ENCODE data around the gene TRUB2. TPM values are rescaled to one million over a fixed set of nuclear protein-coding genes. Genes with fewer than 3 reads are reported as not detected.

The TRUB2 gene
- total RNA-seq, 1 experiment from 2014 or later = 42.1 TPM

GRCh38 chr9:128361986-128362646, 39.9 kb upstream of the TRUB2 start:
- CTCF ChIA-PET = interaction anchor here (0.9 to 4.6 kb wide), 13 partner anchors 9 to 274 kb away, joined by 3 to 33 read pairs (median 6); partner anchors contain the start of genes CERCAM and URM1
- Histone ChIP-seq H3K79me2 (ENCODE audit: insufficient read depth, low read length) (no peaks in the 10 kb centered on the region), H3K27me3 (ENCODE audit: insufficient read depth, low read length) (no peaks in the 10 kb centered on the region), H3K4me2 (ENCODE audit: low read length) (peak overlapping the region; percentile 73), H3K9me2 (ENCODE audit: insufficient read depth) (no peaks in the 10 kb centered on the region), H3K27ac (ENCODE audit: low read depth, low read length) (peak overlapping the region; percentile 29), H3K4me3 (replicated peaks in 1 of 2; ENCODE audit: low read depth in 1 of 2, low read length in 2 of 2) (peak overlapping the region; percentile 25 to 33), H4K20me1 (ENCODE audit: insufficient read depth) (no peaks in the 10 kb centered on the region), H3K9ac (ENCODE audit: low read length) (peak overlapping the region; percentile 14), H3K4me1 (ENCODE audit: control insufficient read depth in 1 of 2, insufficient read depth in 2 of 2, low read length in 2 of 2) (peaks cover 7 to 28% of the 10 kb centered on the region in 2 experiments; a peak in 3 of 4 replicates), H3K36me3 (ENCODE audit: control insufficient read depth in 1 of 2, insufficient read depth in 2 of 2, low read length in 2 of 2) (no peaks in the 10 kb centered on the region), H2AFZ (ENCODE audit: low read depth, low read length, poor library complexity, severe bottlenecking) (no peak overlapping the region), H3K9me3 (ENCODE audit: control insufficient read depth in 1 of 2, insufficient read depth in 1 of 2, low read depth in 1 of 2, low read length in 2 of 2) (no peaks in the 10 kb centered on the region)
- TF ChIP-seq JUND (IDR thresholded peaks at IDR 0.05) (no peak), POLR2AphosphoS5 (IDR thresholded peaks at IDR 0.05; ENCODE audit: low read depth, low read length) (peak; percentile 67), CBX3 (IDR thresholded peaks at IDR 0.05; ENCODE audit: low read depth) (no peak)
- TF ChIP-seq, protein P1, sequence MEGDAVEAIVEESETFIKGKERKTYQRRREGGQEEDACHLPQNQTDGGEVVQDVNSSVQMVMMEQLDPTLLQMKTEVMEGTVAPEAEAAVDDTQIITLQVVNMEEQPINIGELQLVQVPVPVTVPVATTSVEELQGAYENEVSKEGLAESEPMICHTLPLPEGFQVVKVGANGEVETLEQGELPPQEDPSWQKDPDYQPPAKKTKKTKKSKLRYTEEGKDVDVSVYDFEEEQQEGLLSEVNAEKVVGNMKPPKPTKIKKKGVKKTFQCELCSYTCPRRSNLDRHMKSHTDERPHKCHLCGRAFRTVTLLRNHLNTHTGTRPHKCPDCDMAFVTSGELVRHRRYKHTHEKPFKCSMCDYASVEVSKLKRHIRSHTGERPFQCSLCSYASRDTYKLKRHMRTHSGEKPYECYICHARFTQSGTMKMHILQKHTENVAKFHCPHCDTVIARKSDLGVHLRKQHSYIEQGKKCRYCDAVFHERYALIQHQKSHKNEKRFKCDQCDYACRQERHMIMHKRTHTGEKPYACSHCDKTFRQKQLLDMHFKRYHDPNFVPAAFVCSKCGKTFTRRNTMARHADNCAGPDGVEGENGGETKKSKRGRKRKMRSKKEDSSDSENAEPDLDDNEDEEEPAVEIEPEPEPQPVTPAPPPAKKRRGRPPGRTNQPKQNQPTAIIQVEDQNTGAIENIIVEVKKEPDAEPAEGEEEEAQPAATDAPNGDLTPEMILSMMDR (IDR thresholded peaks at IDR 0.05 in 2 of 3, conservative IDR thresholded peaks at IDR 0.05 in 1 of 3; ENCODE audit: borderline replicate concordance in 1 of 3, insufficient read depth in 1 of 3, low read depth in 2 of 3, low read length in 2 of 3) = peak in 2 of 3 experiments; percentile 85 to 88; a peak in 4 of 6 replicates
- ATAC-seq (peak; percentile 92), DNase-seq (ENCODE audit: low read depth, low spot score) (peak; percentile 59)
- intact Hi-C loops (cut with micrococcal nuclease) = loop anchor here (1.0 kb wide), 2 partner anchors 50 to 67 kb away; no protein-coding TSS in a partner anchor
- RAD21 ChIA-PET (ENCODE audit: low non-redundant PET in 1 of 2, low total read pairs in 2 of 2, uncharacterized antibody in 2 of 2, unreplicated experiment in 2 of 2) = interaction anchor here (0.5 to 1.4 kb wide), 6 partner anchors 9 to 232 kb away, joined by 3 to 8 read pairs (median 4); partner anchors contain the start of genes CERCAM (in 1 of the 2) and URM1 (in 1 of the 2)
- no TSS peak for BruUV-seq (replicated peaks)
- POLR2A ChIA-PET = interaction anchor here (1.1 to 1.5 kb wide), 4 partner anchors 9 to 86 kb away, joined by 3 to 4 read pairs (median 3); partner anchors contain the start of genes GOLGA2, SWI5 and URM1

Data from HCT116 (cell line).